Activated CD8-positive, alpha-beta memory T cell treated with anti-CD3 and anti-CD28 coated beads, Interleukin-2, amount 10 ng/mL, durations not matched to agents 7 days and 5 days (primary cell): Measurements from ENCODE around the gene SEC23A. TPM values are rescaled to one million over a fixed set of nuclear protein-coding genes. Genes with fewer than 3 reads are reported as not detected.
"Not testable (repeated sequence)": the region's sequence is repeated elsewhere in the genome, so short reads cannot be mapped to it uniquely, and the experiment has no call there.

Experiments used
- ATAC-seq: fragments of 150-1000 bp; cut with Tn5 transposase; one replicate; pipeline ENCODE4 v1.10.0; 2021; ENCODE audit warnings: moderate library complexity
- CTCF ChIA-PET: fragments of 350-600 bp; sonication (Branson Sonifier 250); formaldehyde crosslinking; loops from one replicate; lab custom pipeline; 2021; ENCODE audit warnings: antibody characterized with exemption; lab: Charles Lee
- DNase-seq: peaks from one replicate; pipeline ENCODE4 v3.0.0-alpha.2; 2020
- H3K27ac Mint-ChIP-seq: one replicate; pipeline ENCODE4 v1.8.0; 2021; ENCODE audit warnings: mild to moderate bottlenecking, mixed read lengths
- H3K27me3 Mint-ChIP-seq: one replicate; pipeline ENCODE4 v1.8.0; 2021; ENCODE audit warnings: mixed read lengths
- H3K36me3 Mint-ChIP-seq: one replicate; pipeline ENCODE4 v1.8.0; 2021; ENCODE audit warnings: mild to moderate bottlenecking, mixed read lengths
- H3K4me1 Mint-ChIP-seq: one replicate; pipeline ENCODE4 v1.8.0; 2021; ENCODE audit warnings: mixed read lengths
- H3K4me3 Mint-ChIP-seq: one replicate; pipeline ENCODE4 v1.8.0; 2021; ENCODE audit warnings: mild to moderate bottlenecking, moderate library complexity, mixed read lengths
- H3K9me3 Mint-ChIP-seq: one replicate; pipeline ENCODE4 v1.8.0; 2022; ENCODE audit warnings: low read depth, mixed read lengths
- total RNA-seq, 2 experiments: library from RNA; stranded (reverse); gene quantifications; one replicate each; pipeline ENCODE4 v1.2.3, GENCODE V29; 2021

Gene SEC23A
- total RNA-seq, 2 experiments from 2014 or later: 43.7 to 54.3 TPM

- Mint-ChIP-seq H3K27me3 (no peaks in the 10 kb centered on the region), H3K36me3 (peaks cover 31% of the 10 kb centered on the region), H3K4me1 (peaks cover 15% of the 10 kb centered on the region), H3K27ac (no peak overlapping the region), H3K4me3 (no peak overlapping the region), H3K9me3 (no peaks in the 10 kb centered on the region)
- DNase-seq (no peak), ATAC-seq (no peak)
- CTCF ChIA-PET: interaction anchor here (1.6 kb wide), 1 partner anchor 20 kb away, joined by 5 read pairs; no protein-coding TSS in a partner anchor
These were observed 67.7 kb downstream of the SEC23A start for GRCh38 chr14:39035336-39035735.

GRCh38 chr14:39034481-39035296 is 68.3 kb downstream of the SEC23A start:
- peaks cover 15% of the 10 kb centered on the region for H3K4me1 Mint-ChIP-seq
- ATAC-seq (no peak), DNase-seq (no peak)
- H3K27me3 Mint-ChIP-seq: no peaks in the 10 kb centered on the region
- H3K36me3 Mint-ChIP-seq: peaks cover 35% of the 10 kb centered on the region
- H3K4me3 Mint-ChIP-seq: no peak overlapping the region
- no peaks in the 10 kb centered on the region for H3K9me3 Mint-ChIP-seq
- no peak overlapping the region for H3K27ac Mint-ChIP-seq
- CTCF ChIA-PET: interaction anchor here (1.6 kb wide), 1 partner anchor 19 kb away, joined by 5 read pairs; no protein-coding TSS in a partner anchor

- CTCF ChIA-PET: no interaction called here
- no peak for ATAC-seq
- H3K4me1 Mint-ChIP-seq: peaks cover 4% of the 10 kb centered on the region
These were observed 69.7 kb downstream of the SEC23A start for GRCh38 chr14:39033371-39033770.

GRCh38 chr14:39030209-39030608 is 72.8 kb downstream of the SEC23A start:
- Mint-ChIP-seq H3K27me3 (no peaks in the 10 kb centered on the region), H3K9me3 (no peaks in the 10 kb centered on the region), H3K4me1 (peaks cover 14% of the 10 kb centered on the region), H3K27ac (no peak overlapping the region), H3K36me3 (peaks cover 25% of the 10 kb centered on the region), H3K4me3 (no peak overlapping the region)
- DNase-seq (no peak), ATAC-seq (no peak)
- CTCF ChIA-PET: no interaction called here

More at GRCh38 chr14:39033371-39033770, 69.7 kb downstream of the SEC23A start:
- Mint-ChIP-seq H3K27ac (no peak overlapping the region), H3K4me3 (no peak overlapping the region), H3K9me3 (no peaks in the 10 kb centered on the region), H3K36me3 (peaks cover 30% of the 10 kb centered on the region), H3K27me3 (no peaks in the 10 kb centered on the region)
- DNase-seq: no peak

- ATAC-seq (no peak), DNase-seq (no peak)
- H3K9me3 Mint-ChIP-seq: no peaks in the 10 kb centered on the region
- H3K27ac Mint-ChIP-seq: no peak overlapping the region
- H3K4me3 Mint-ChIP-seq: no peak overlapping the region
- H3K36me3 Mint-ChIP-seq: peaks cover 24% of the 10 kb centered on the region
- CTCF ChIA-PET: no interaction called here
- peaks cover 14% of the 10 kb centered on the region for H3K4me1 Mint-ChIP-seq
- no peaks in the 10 kb centered on the region for H3K27me3 Mint-ChIP-seq
These were observed 73.2 kb downstream of the SEC23A start for GRCh38 chr14:39029789-39030188.

GRCh38 chr14:39028620-39029019 is 74.4 kb downstream of the SEC23A start:
- H3K36me3 Mint-ChIP-seq: peaks cover 24% of the 10 kb centered on the region
- CTCF ChIA-PET: no interaction called here
- H3K4me1 Mint-ChIP-seq: peaks cover 14% of the 10 kb centered on the region
- no peaks in the 10 kb centered on the region for H3K27me3 Mint-ChIP-seq
- H3K27ac Mint-ChIP-seq: no peak overlapping the region
- DNase-seq: no peak
- H3K4me3 Mint-ChIP-seq: no peak overlapping the region
- H3K9me3 Mint-ChIP-seq: no peaks in the 10 kb centered on the region
- ATAC-seq: no peak

- Mint-ChIP-seq H3K4me3 (no peak overlapping the region), H3K4me1 (peaks cover 13% of the 10 kb centered on the region), H3K36me3 (peaks cover 20% of the 10 kb centered on the region), H3K27me3 (no peaks in the 10 kb centered on the region), H3K9me3 (no peaks in the 10 kb centered on the region), H3K27ac (no peak overlapping the region)
- no peak for DNase-seq
- ATAC-seq: peak; percentile 57
- CTCF ChIA-PET: interaction anchor here (2.1 kb wide), 1 partner anchor 11 kb away, joined by 7 read pairs; no protein-coding TSS in a partner anchor
These were observed 77.0 kb downstream of the SEC23A start for GRCh38 chr14:39025810-39026627.

GRCh38 chr14:39025250-39025809 is 77.7 kb downstream of the SEC23A start:
- Mint-ChIP-seq H3K36me3 (peaks cover 13% of the 10 kb centered on the region), H3K4me1 (peaks cover 9% of the 10 kb centered on the region), H3K27me3 (no peaks in the 10 kb centered on the region), H3K4me3 (no peak overlapping the region), H3K27ac (no peak overlapping the region), H3K9me3 (no peaks in the 10 kb centered on the region)
- CTCF ChIA-PET: interaction anchor here (2.1 kb wide), 1 partner anchor 10 kb away, joined by 7 read pairs; no protein-coding TSS in a partner anchor
- ATAC-seq (no peak), DNase-seq (no peak)

- Mint-ChIP-seq H3K4me3 (no peak overlapping the region), H3K9me3 (no peaks in the 10 kb centered on the region), H3K27ac (no peak overlapping the region), H3K4me1 (peaks cover 9% of the 10 kb centered on the region), H3K27me3 (no peaks in the 10 kb centered on the region), H3K36me3 (peaks cover 4% of the 10 kb centered on the region)
- CTCF ChIA-PET: interaction anchor here (1.2 to 2.1 kb wide), 2 partner anchors 9 kb away, joined by 6 to 7 read pairs; no protein-coding TSS in a partner anchor
- ATAC-seq (no peak), DNase-seq (no peak)
These were observed 78.8 kb downstream of the SEC23A start for GRCh38 chr14:39023939-39024871.

- H3K27ac Mint-ChIP-seq, ATAC-seq, H3K27me3 Mint-ChIP-seq, H3K36me3 Mint-ChIP-seq, DNase-seq, H3K9me3 Mint-ChIP-seq, H3K4me3 Mint-ChIP-seq, CTCF ChIA-PET, H3K4me1 Mint-ChIP-seq: not testable (repeated sequence)
These were observed 85.7 kb downstream of the SEC23A start for GRCh38 chr14:39017096-39018016.

GRCh38 chr14:39016733-39017095 is 86.3 kb downstream of the SEC23A start:
- H3K27me3 Mint-ChIP-seq: no peaks in the 10 kb centered on the region
- no peak overlapping the region for H3K27ac Mint-ChIP-seq
- ATAC-seq (no peak), DNase-seq (no peak)
- no peaks in the 10 kb centered on the region for H3K4me1 Mint-ChIP-seq
- no peak overlapping the region for H3K4me3 Mint-ChIP-seq
- no peaks in the 10 kb centered on the region for H3K9me3 Mint-ChIP-seq
- H3K36me3 Mint-ChIP-seq: peaks cover 1% of the 10 kb centered on the region
- CTCF ChIA-PET: interaction anchor here (2.4 kb wide), 1 partner anchor 18 kb away, joined by 5 read pairs; no protein-coding TSS in a partner anchor
